GM12878 (cell line): ENCODE measurements around the gene BFSP1. TPM values are rescaled to one million over a fixed set of nuclear protein-coding genes. Genes with fewer than 3 reads are reported as not detected.

ENCODE experiments used
- ATAC-seq: fragments of 200-7000 bp; cut with Tn5 transposase; 3 replicates; pipeline ENCODE4 v1.9.1; 2020; ENCODE audit warnings: mild to moderate bottlenecking, moderate library complexity
- BruUV-seq: library from RNA; stranded (reverse); fragments of 400-500 nt; replicated peaks from 2 replicates; lab custom pipeline; 2021; lab: Mats Ljungman, UMichigan
- CTCF ChIA-PET: fragments of 300-600 bp; sonication (Branson Sonifier 250); formaldehyde crosslinking; extraction: SDS; loops from one replicate; lab custom pipeline; 2021; ENCODE audit warnings: inconsistent platforms; lab: Yijun Ruan, JAX
- POLR2A ChIA-PET: fragments of 350-600 bp; formaldehyde crosslinking; extraction: SDS; loops from one replicate; lab custom pipeline; 2021; ENCODE audit warnings: inconsistent platforms; lab: Charles Lee
- RAD21 ChIA-PET: fragments of 300-600 bp; sonication (Branson Sonifier 250); formaldehyde crosslinking; loops from one replicate; lab custom pipeline; 2023; ENCODE audit warnings: antibody characterized with exemption; ENCODE audit not compliant: unreplicated experiment; lab: Charles Lee
- SMC1A ChIA-PET: fragments of 300-600 bp; sonication (Branson Sonifier 250); formaldehyde crosslinking; loops from one replicate; lab custom pipeline; 2023; ENCODE audit not compliant: unreplicated experiment, uncharacterized antibody; lab: Charles Lee
- DNase-seq: peaks from one replicate; pipeline ENCODE4 v3.0.0-alpha.2; 2011; ENCODE audit warnings: low read depth, low spot score
- FAIRE-seq: peaks from 3 replicates; lab custom pipeline; 2011; peaks lifted over from hg19 to GRCh38; lab: Jason Lieb, UNC
- H2AFZ ChIP-seq: 2 replicates; pipeline ENCODE4 v1.6.0; 2011; ENCODE audit warnings: low read depth, low read length, control low read depth; ENCODE audit not compliant: control insufficient read depth
- H3K27ac ChIP-seq: 2 replicates; pipeline ENCODE4 v1.5.1; 2011; ENCODE audit warnings: control low read depth; ENCODE audit not compliant: control insufficient read depth, insufficient read depth
- H3K27me3 ChIP-seq, 2 experiments: replicated peaks in 1 of 2; 2 replicates each; pipeline versions ENCODE4 v1.6.0 to v1.6.1; 2011; ENCODE audit warnings: low read length in 1 of 2; ENCODE audit not compliant: control insufficient read depth in 2 of 2, insufficient read depth in 2 of 2
- H3K36me3 ChIP-seq, 2 experiments: 2 replicates each; pipeline ENCODE4 v1.5.1; 2011; ENCODE audit warnings: low read length in 1 of 2; ENCODE audit not compliant: control insufficient read depth in 2 of 2, insufficient read depth in 2 of 2
- H3K4me1 ChIP-seq: 2 replicates; pipeline ENCODE4 v1.6.1; 2011; ENCODE audit warnings: mild to moderate bottlenecking, low read length, moderate library complexity, mixed read lengths; ENCODE audit not compliant: control insufficient read depth, insufficient read depth
- H3K4me2 ChIP-seq: 2 replicates; pipeline ENCODE4 v1.6.0; 2011; ENCODE audit warnings: control low read depth; ENCODE audit not compliant: control insufficient read depth, insufficient read depth
- H3K4me3 ChIP-seq: fragments of 200-600 bp; sonication (generic); 2 replicates; pipeline ENCODE4 v1.5.1; 2016
- H3K79me2 ChIP-seq: 2 replicates; pipeline ENCODE4 v1.6.0; 2011; ENCODE audit warnings: low read length; ENCODE audit not compliant: control insufficient read depth, insufficient read depth
- H3K9ac ChIP-seq: 2 replicates; pipeline ENCODE4 v1.8.0; 2011; ENCODE audit warnings: low read length, control low read depth, mixed read lengths; ENCODE audit not compliant: control insufficient read depth, insufficient read depth
- H3K9me3 ChIP-seq: replicated peaks from 3 replicates; pipeline ENCODE4 v1.5.1; 2011; ENCODE audit warnings: mild to moderate bottlenecking, low read length; ENCODE audit not compliant: control insufficient read depth, insufficient read depth
- H4K20me1 ChIP-seq: 2 replicates; pipeline ENCODE4 v1.6.0; 2011; ENCODE audit not compliant: control insufficient read depth, insufficient read depth
- BMI1 ChIP-seq: fragments of 450-650 bp; IDR thresholded peaks from 2 replicates; pipeline ENCODE4 v1.6.1; 2016; ENCODE audit warnings: mild to moderate bottlenecking, moderate library complexity, borderline replicate concordance
- CEBPB ChIP-seq, 2 experiments: fragments of 150-350 bp in 1 of 2; IDR thresholded peaks; 2 replicates each; pipeline ENCODE4 v1.6.1; 2012 to 2014; ENCODE audit warnings: low read depth in 2 of 2, low read length in 2 of 2, borderline replicate concordance in 1 of 2, inconsistent platforms in 1 of 2
- CHD2 ChIP-seq: IDR thresholded peaks from 2 replicates; pipeline ENCODE4 v1.6.1; 2011; ENCODE audit warnings: low read depth, low read length, improper control_type of control experiment, borderline replicate concordance
- FOXK2 ChIP-seq: fragments of 450-650 bp; IDR thresholded peaks from 2 replicates; pipeline ENCODE4 v1.6.1; 2017; ENCODE audit warnings: mild to moderate bottlenecking, moderate library complexity
- HCFC1 ChIP-seq: fragments of 150-350 bp; IDR thresholded peaks from 2 replicates; pipeline ENCODE4 v1.6.1; 2014; ENCODE audit warnings: low read length
- HDAC2 ChIP-seq: fragments of 200-600 bp; sonication (generic); IDR thresholded peaks from 2 replicates; pipeline ENCODE4 v1.6.1; 2017
- PML ChIP-seq: IDR thresholded peaks from 2 replicates; pipeline ENCODE4 v1.6.1; 2012; ENCODE audit warnings: low read length, inconsistent platforms
- RBBP5 ChIP-seq: fragments of 200-600 bp; sonication (generic); conservative IDR thresholded peaks from 2 replicates; pipeline ENCODE4 v1.6.1; 2016
- RCOR1 ChIP-seq: conservative IDR thresholded peaks from 2 replicates; pipeline ENCODE4 v1.6.1; 2012; ENCODE audit warnings: low read depth, low read length, improper control_type of control experiment
- SMARCA5 ChIP-seq: fragments of 450-650 bp; IDR thresholded peaks from 2 replicates; pipeline ENCODE4 v1.6.1; 2017; ENCODE audit warnings: mild to moderate bottlenecking
- SRF ChIP-seq, 2 experiments: IDR thresholded peaks; 2 replicates each; pipeline ENCODE4 v1.6.1; 2011; ENCODE audit warnings: low read depth in 2 of 2, low read length in 2 of 2, mild to moderate bottlenecking in 1 of 2, moderate library complexity in 1 of 2
- STAT3 ChIP-seq: IDR thresholded peaks from 2 replicates; pipeline ENCODE4 v1.6.1; 2011; ENCODE audit warnings: low read depth, low read length, improper control_type of control experiment
- WGBS: methylation state at CpG from one replicate; pipeline ENCODE4 v1.1.6; 2016; ENCODE audit warnings: low lambda C conversion rate; ENCODE audit not compliant: insufficient replicate concordance, insufficient coverage; ENCODE audit errors: missing lambda C conversion rate; 5-methylcytosine and 5-hydroxymethylcytosine counted together
- in situ Hi-C: fragments of 300-500 bp; cut with MboI; formaldehyde crosslinking; loops from 9 replicates; pipeline ENCODE4 v1.14.3; 2018; ENCODE audit warnings: mixed read lengths
- intact Hi-C: fragments of 100-400 bp; cut with micrococcal nuclease; formaldehyde crosslinking; loops from one replicate; pipeline ENCODE4 v1.14.2; 2022; ENCODE audit not compliant: unreplicated experiment
- polyA plus RNA-seq, 11 experiments: library from polyadenylated mRNA; depleted of rRNA in 4 of 11; unstranded in 6 of 11; stranded (reverse) in 5 of 11; fragments of >200 nt; fragmentation: Nextera tagmentation in 4 of 11; fragmentation: Illumina TruSeq in 1 of 11; extraction: Ambion mirVana in 4 of 11; extraction: Trizol in 1 of 11; gene quantifications; 1 replicate in 1 of 11; 2 replicates in 10 of 11; pipeline versions ENCODE4 v1.2.1 to v1.2.3, GENCODE V29; 2011 to 2016; ENCODE audit warnings: inconsistent platforms in 2 of 11, missing spikeins in 2 of 11, low read depth in 1 of 11
- total RNA-seq, 4 experiments: library from RNA; depleted of rRNA in 3 of 4; stranded (reverse); fragments of >200 nt in 3 of 4; fragmentation: Illumina TruSeq in 1 of 4; extraction: Trizol in 1 of 4; gene quantifications; 2 replicates each; pipeline versions ENCODE4 v1.2.1 to v1.2.3, GENCODE V29; 2013 to 2021
- TF ChIP-seq, protein P1 (sequence below): fragments of 450-650 bp; IDR thresholded peaks from 2 replicates; pipeline ENCODE4 v1.6.1; 2017; ENCODE audit warnings: antibody characterized with exemption, mild to moderate bottlenecking, moderate library complexity
- TF ChIP-seq, protein P2 (sequence below): fragments of 450-650 bp; IDR thresholded peaks from 2 replicates; pipeline ENCODE4 v1.6.1; 2017; ENCODE audit warnings: mild to moderate bottlenecking, moderate library complexity
- TF ChIP-seq, protein P3 (sequence below): fragments of 150-350 bp; IDR thresholded peaks from 2 replicates; pipeline ENCODE4 v1.6.1; 2014; ENCODE audit warnings: mild to moderate bottlenecking, low read depth, low read length
- TF ChIP-seq, protein P4 (sequence below): IDR thresholded peaks from 2 replicates; pipeline ENCODE4 v1.6.1; 2011; ENCODE audit warnings: low read depth, mild to moderate bottlenecking, low read length, moderate library complexity, borderline replicate concordance; ENCODE audit errors: extremely low read depth

Gene BFSP1
- total and polyA plus RNA-seq, 10 of the 15 experiments (the other 5 are each of a cell fraction or from before 2014, with no cell fraction given), result 0.06 to 0.22 (median 0.11) TPM; not detected in 3

DNA sequence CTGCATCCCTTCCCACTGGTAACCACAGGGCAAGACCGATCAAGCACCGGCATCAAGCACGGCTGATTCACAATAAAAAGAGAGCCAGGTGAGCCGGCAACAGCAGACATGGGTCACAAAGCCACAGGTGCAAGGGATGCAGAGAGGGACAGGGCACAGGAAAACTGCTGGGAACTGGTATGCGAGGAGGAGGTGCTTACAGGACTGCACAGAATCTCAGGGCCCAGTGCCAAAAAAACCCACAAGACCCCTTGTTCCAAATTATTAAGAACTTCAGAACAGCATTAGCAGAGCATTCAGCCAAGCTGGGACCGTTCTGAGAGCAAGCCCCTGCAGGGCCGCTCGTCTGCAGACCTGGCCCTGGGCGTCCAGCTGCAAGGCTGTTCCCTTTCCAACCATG, 35.4 kb downstream of the BFSP1 start (continued):
- TF ChIP-seq, protein P1, sequence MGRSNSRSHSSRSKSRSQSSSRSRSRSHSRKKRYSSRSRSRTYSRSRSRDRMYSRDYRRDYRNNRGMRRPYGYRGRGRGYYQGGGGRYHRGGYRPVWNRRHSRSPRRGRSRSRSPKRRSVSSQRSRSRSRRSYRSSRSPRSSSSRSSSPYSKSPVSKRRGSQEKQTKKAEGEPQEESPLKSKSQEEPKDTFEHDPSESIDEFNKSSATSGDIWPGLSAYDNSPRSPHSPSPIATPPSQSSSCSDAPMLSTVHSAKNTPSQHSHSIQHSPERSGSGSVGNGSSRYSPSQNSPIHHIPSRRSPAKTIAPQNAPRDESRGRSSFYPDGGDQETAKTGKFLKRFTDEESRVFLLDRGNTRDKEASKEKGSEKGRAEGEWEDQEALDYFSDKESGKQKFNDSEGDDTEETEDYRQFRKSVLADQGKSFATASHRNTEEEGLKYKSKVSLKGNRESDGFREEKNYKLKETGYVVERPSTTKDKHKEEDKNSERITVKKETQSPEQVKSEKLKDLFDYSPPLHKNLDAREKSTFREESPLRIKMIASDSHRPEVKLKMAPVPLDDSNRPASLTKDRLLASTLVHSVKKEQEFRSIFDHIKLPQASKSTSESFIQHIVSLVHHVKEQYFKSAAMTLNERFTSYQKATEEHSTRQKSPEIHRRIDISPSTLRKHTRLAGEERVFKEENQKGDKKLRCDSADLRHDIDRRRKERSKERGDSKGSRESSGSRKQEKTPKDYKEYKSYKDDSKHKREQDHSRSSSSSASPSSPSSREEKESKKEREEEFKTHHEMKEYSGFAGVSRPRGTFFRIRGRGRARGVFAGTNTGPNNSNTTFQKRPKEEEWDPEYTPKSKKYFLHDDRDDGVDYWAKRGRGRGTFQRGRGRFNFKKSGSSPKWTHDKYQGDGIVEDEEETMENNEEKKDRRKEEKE, result no peak
- TF ChIP-seq CHD2, result no peak

DNA sequence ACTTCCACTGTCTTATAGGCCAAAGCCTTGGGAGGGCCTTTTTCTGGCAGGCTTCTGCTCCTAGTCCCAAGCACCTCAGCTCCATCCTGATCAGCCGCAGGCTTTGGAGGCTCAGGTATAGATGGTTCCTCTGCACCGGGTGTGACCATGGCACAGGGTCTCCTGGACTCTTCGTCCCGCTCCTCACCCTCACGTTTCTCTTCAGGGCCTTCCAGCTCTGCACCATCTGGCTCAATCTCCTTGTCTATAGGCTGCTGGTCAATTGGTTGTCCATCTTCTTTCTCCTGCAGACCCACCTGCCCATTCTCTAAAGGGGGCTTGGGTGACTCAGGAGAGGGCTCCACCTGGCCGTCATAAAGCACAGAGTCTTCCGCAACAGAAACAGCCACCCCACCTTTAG, 37.0 kb downstream of the BFSP1 start:
- Histone ChIP-seq H3K4me1 (no peaks in the 10 kb centered on the region), H3K79me2 (no peaks in the 10 kb centered on the region), H3K27me3 (peaks cover 0 to 1% of the 10 kb centered on the region in 2 experiments; a peak in 2 of 4 replicates), H3K27ac (no peak overlapping the region), H3K36me3 (no peaks in the 10 kb centered on the region), H3K4me3 (no peak overlapping the region), H4K20me1 (no peaks in the 10 kb centered on the region), H3K9me3 (no peaks in the 10 kb centered on the region), H3K4me2 (no peak overlapping the region), H3K9ac (no peak overlapping the region), H2AFZ (no peak overlapping the region)
- in situ Hi-C loops (no loop called here), intact Hi-C loops (no loop called here)
- SMC1A ChIA-PET, result interaction anchor here (1.0 kb wide), 1 partner anchor 11 kb away, joined by 3 read pairs; no protein-coding TSS in a partner anchor
- BruUV-seq, result no TSS peak
- FAIRE-seq (no peak), ATAC-seq (no peak), DNase-seq (no peak)
- RAD21 ChIA-PET, result no interaction called here
- POLR2A ChIA-PET, result no interaction called here
- WGBS, result 42% methylated on average over 7 of the region's 7 CpGs
- CTCF ChIA-PET, result interaction anchor here (2.7 kb wide), 1 partner anchor 11 kb away, joined by 11 read pairs; no protein-coding TSS in a partner anchor
- TF ChIP-seq, protein P2, sequence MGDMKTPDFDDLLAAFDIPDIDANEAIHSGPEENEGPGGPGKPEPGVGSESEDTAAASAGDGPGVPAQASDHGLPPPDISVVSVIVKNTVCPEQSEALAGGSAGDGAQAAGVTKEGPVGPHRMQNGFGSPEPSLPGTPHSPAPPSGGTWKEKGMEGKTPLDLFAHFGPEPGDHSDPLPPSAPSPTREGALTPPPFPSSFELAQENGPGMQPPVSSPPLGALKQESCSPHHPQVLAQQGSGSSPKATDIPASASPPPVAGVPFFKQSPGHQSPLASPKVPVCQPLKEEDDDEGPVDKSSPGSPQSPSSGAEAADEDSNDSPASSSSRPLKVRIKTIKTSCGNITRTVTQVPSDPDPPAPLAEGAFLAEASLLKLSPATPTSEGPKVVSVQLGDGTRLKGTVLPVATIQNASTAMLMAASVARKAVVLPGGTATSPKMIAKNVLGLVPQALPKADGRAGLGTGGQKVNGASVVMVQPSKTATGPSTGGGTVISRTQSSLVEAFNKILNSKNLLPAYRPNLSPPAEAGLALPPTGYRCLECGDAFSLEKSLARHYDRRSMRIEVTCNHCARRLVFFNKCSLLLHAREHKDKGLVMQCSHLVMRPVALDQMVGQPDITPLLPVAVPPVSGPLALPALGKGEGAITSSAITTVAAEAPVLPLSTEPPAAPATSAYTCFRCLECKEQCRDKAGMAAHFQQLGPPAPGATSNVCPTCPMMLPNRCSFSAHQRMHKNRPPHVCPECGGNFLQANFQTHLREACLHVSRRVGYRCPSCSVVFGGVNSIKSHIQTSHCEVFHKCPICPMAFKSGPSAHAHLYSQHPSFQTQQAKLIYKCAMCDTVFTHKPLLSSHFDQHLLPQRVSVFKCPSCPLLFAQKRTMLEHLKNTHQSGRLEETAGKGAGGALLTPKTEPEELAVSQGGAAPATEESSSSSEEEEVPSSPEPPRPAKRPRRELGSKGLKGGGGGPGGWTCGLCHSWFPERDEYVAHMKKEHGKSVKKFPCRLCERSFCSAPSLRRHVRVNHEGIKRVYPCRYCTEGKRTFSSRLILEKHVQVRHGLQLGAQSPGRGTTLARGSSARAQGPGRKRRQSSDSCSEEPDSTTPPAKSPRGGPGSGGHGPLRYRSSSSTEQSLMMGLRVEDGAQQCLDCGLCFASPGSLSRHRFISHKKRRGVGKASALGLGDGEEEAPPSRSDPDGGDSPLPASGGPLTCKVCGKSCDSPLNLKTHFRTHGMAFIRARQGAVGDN, result no peak
- TF ChIP-seq HDAC2, result no peak
- TF ChIP-seq RBBP5, result no peak
- TF ChIP-seq, protein P3, sequence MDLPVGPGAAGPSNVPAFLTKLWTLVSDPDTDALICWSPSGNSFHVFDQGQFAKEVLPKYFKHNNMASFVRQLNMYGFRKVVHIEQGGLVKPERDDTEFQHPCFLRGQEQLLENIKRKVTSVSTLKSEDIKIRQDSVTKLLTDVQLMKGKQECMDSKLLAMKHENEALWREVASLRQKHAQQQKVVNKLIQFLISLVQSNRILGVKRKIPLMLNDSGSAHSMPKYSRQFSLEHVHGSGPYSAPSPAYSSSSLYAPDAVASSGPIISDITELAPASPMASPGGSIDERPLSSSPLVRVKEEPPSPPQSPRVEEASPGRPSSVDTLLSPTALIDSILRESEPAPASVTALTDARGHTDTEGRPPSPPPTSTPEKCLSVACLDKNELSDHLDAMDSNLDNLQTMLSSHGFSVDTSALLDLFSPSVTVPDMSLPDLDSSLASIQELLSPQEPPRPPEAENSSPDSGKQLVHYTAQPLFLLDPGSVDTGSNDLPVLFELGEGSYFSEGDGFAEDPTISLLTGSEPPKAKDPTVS, result no peak
- no peak for TF ChIP-seq SMARCA5
- TF ChIP-seq, protein P4, sequence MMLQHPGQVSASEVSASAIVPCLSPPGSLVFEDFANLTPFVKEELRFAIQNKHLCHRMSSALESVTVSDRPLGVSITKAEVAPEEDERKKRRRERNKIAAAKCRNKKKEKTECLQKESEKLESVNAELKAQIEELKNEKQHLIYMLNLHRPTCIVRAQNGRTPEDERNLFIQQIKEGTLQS, result no peak
- TF ChIP-seq CEBPB (IDR thresholded peaks at IDR 0.05; ENCODE audit: borderline replicate concordance in 1 of 2, low read depth in 2 of 2, low read length in 2 of 2), result no peak
- TF ChIP-seq RCOR1, result no peak
- TF ChIP-seq FOXK2, result no peak
- TF ChIP-seq SRF (IDR thresholded peaks at IDR 0.05; ENCODE audit: low read depth in 2 of 2, low read length in 2 of 2), result no peak
- TF ChIP-seq STAT3, result no peak
- no peak for TF ChIP-seq PML
- TF ChIP-seq HCFC1, result no peak
- no peak for TF ChIP-seq BMI1
